NB4 (cell line): ENCODE data around the gene CHD6.

Experiments
- CTCF ChIP-seq: IDR thresholded peaks from one replicate; pipeline ENCODE4 v1.5.1; 2012; ENCODE audit warnings: low read depth, low read length
- POLR2A ChIP-seq: IDR thresholded peaks from 2 replicates; pipeline ENCODE4 v1.6.1; 2011; ENCODE audit warnings: mild to moderate bottlenecking; ENCODE audit not compliant: insufficient read length; ENCODE audit errors: extremely low read depth

GRCh38 chr20:41643504-41643938 lies 25.3 kb upstream of the CHD6 start:
- TF ChIP-seq CTCF (no peak), POLR2A (no peak)
